H1 (cell line): ENCODE data around the gene DPP10. TPM values are rescaled to one million over a fixed set of nuclear protein-coding genes. Genes with fewer than 3 reads are reported as not detected.

ENCODE experiments used
- CTCF ChIA-PET: fragments of 300-600 bp; sonication (Branson Sonifier 250); formaldehyde crosslinking; loops from one replicate; lab custom pipeline; 2021; ENCODE audit not compliant: partially characterized antibody; lab: Charles Lee
- POLR2A ChIA-PET: fragments of 300-600 bp; sonication (Branson Sonifier 250); formaldehyde crosslinking; loops from one replicate; lab custom pipeline; 2021; ENCODE audit warnings: inconsistent platforms; ENCODE audit not compliant: partially characterized antibody; lab: Charles Lee
- DNase-seq, 2 experiments: peaks; one replicate each; pipeline versions ENCODE4 v3.0.0 to v3.0.0-alpha.2; 2010 to 2022; ENCODE audit warnings: low spot score in 2 of 2, low read depth in 1 of 2, mixed read lengths in 1 of 2
- FAIRE-seq: peaks from 2 replicates; lab custom pipeline; 2011; peaks lifted over from hg19 to GRCh38; lab: Jason Lieb, UNC
- H2AFZ ChIP-seq: 2 replicates; pipeline ENCODE4 v1.8.1; 2012; ENCODE audit warnings: low read length, inconsistent platforms
- H2AK5ac ChIP-seq: 2 replicates; pipeline ENCODE4 v1.6.1; 2013; ENCODE audit warnings: low read depth, low read length
- H2BK120ac ChIP-seq: replicated peaks from 2 replicates; pipeline ENCODE3; 2013; ENCODE audit warnings: low read depth, low read length, inconsistent platforms
- H2BK12ac ChIP-seq: 2 replicates; pipeline ENCODE4 v1.6.1; 2013; ENCODE audit warnings: low read depth, low read length
- H2BK15ac ChIP-seq: 2 replicates; pipeline ENCODE4 v1.6.1; 2013; ENCODE audit warnings: low read length
- H2BK20ac ChIP-seq: 2 replicates; pipeline ENCODE4 v1.6.1; 2013; ENCODE audit warnings: low read length
- H2BK5ac ChIP-seq: 2 replicates; pipeline ENCODE4 v1.6.1; 2013; ENCODE audit warnings: low read depth, low read length
- H3K14ac ChIP-seq: 2 replicates; pipeline ENCODE4 v1.6.1; 2013; ENCODE audit warnings: inconsistent platforms; ENCODE audit not compliant: insufficient read length
- H3K18ac ChIP-seq: 2 replicates; pipeline ENCODE4 v1.6.1; 2013; ENCODE audit warnings: low read length; ENCODE audit errors: extremely low read depth
- H3K23ac ChIP-seq: 2 replicates; pipeline ENCODE4 v1.6.1; 2013; ENCODE audit warnings: inconsistent platforms; ENCODE audit not compliant: insufficient read length
- H3K23me2 ChIP-seq: 2 replicates; pipeline ENCODE4 v1.6.1; 2013; ENCODE audit warnings: low read depth, low read length
- H3K27ac ChIP-seq: 2 replicates; pipeline ENCODE4 v1.6.1; 2011; ENCODE audit warnings: low read depth, low read length, inconsistent platforms
- H3K27me3 ChIP-seq, 4 experiments: replicated peaks in 1 of 4; 1 replicate in 1 of 4; 2 replicates in 3 of 4; pipeline versions ENCODE4 v1.6.1 to v1.8.1; 2011 to 2013; ENCODE audit warnings: low read length in 3 of 4, mild to moderate bottlenecking in 3 of 4, inconsistent platforms in 2 of 4, mixed read lengths in 2 of 4, moderate library complexity in 1 of 4; ENCODE audit not compliant: control insufficient read depth in 3 of 4, insufficient read depth in 3 of 4; ENCODE audit errors: extremely low read depth in 1 of 4
- H3K36me3 ChIP-seq, 4 experiments: 2 replicates each; pipeline versions ENCODE4 v1.6.1 to v1.8.1; 2011 to 2013; ENCODE audit warnings: mild to moderate bottlenecking in 4 of 4, low read length in 3 of 4, moderate library complexity in 2 of 4, control low read depth in 1 of 4, inconsistent platforms in 1 of 4; ENCODE audit not compliant: insufficient read depth in 4 of 4, control insufficient read depth in 2 of 4
- H3K4ac ChIP-seq: replicated peaks from 2 replicates; pipeline ENCODE3; 2013; ENCODE audit warnings: low read length, low read depth, mixed read lengths, inconsistent platforms; ENCODE audit not compliant: insufficient read length
- H3K4me1 ChIP-seq, 4 experiments: replicated peaks in 1 of 4; 1 replicate in 1 of 4; 2 replicates in 3 of 4; pipeline versions ENCODE4 v1.6.1 to v1.8.1; 2011 to 2013; ENCODE audit warnings: low read length in 3 of 4, inconsistent platforms in 2 of 4, mixed read lengths in 1 of 4; ENCODE audit not compliant: insufficient read depth in 4 of 4, control insufficient read depth in 3 of 4
- H3K4me2 ChIP-seq, 2 experiments: 2 replicates each; pipeline versions ENCODE4 v1.6.1 to v1.8.1; 2011 to 2013; ENCODE audit warnings: low read depth in 2 of 2, low read length in 2 of 2, control low read depth in 1 of 2, inconsistent platforms in 1 of 2, mild to moderate bottlenecking in 1 of 2; ENCODE audit not compliant: insufficient read depth in 1 of 2
- H3K4me3 ChIP-seq, 4 experiments: fragments of 200-600, 300-600 bp in 1 of 4; sonication (generic), shearing (Covaris generic), sonication (Bioruptor Twin) in 1 of 4; 2 replicates each; pipeline versions ENCODE4 v1.5.1 to v1.8.1; 2011 to 2016; ENCODE audit warnings: low read length in 4 of 4, low read depth in 3 of 4, control low read depth in 2 of 4, inconsistent platforms in 2 of 4, mild to moderate bottlenecking in 2 of 4, mixed read lengths in 1 of 4, moderate library complexity in 1 of 4; ENCODE audit not compliant: insufficient read depth in 2 of 4; ENCODE audit errors: extremely low read depth in 1 of 4
- H3K56ac ChIP-seq: replicated peaks from 2 replicates; pipeline ENCODE3; 2013; ENCODE audit warnings: low read depth, mild to moderate bottlenecking, mixed read lengths, low read length, inconsistent platforms; ENCODE audit not compliant: insufficient read length
- H3K79me1 ChIP-seq: 2 replicates; pipeline ENCODE4 v1.6.1; 2013; ENCODE audit warnings: low read depth, low read length, control low read depth
- H3K79me2 ChIP-seq, 2 experiments: 2 replicates each; pipeline versions ENCODE4 v1.6.1 to v1.8.1; 2012 to 2013; ENCODE audit warnings: low read length in 2 of 2, mild to moderate bottlenecking in 2 of 2, inconsistent platforms in 1 of 2; ENCODE audit not compliant: insufficient read depth in 2 of 2, control insufficient read depth in 1 of 2
- H3K9ac ChIP-seq, 4 experiments: replicated peaks in 1 of 4; 1 replicate in 1 of 4; 2 replicates in 3 of 4; pipeline versions ENCODE4 v1.6.1 to v1.8.1; 2011 to 2013; ENCODE audit warnings: low read depth in 3 of 4, low read length in 3 of 4, control low read depth in 2 of 4, mild to moderate bottlenecking in 2 of 4, moderate library complexity in 2 of 4, inconsistent platforms in 1 of 4; ENCODE audit errors: extremely low read depth in 1 of 4
- H3K9me3 ChIP-seq, 2 experiments: 2 replicates each; pipeline versions ENCODE4 v1.6.1 to v1.8.1; 2012 to 2013; ENCODE audit warnings: mild to moderate bottlenecking in 2 of 2, moderate library complexity in 2 of 2, control low read depth in 1 of 2, inconsistent platforms in 1 of 2, low read depth in 1 of 2, low read length in 1 of 2, mixed read lengths in 1 of 2; ENCODE audit not compliant: insufficient read depth in 2 of 2
- H4K20me1 ChIP-seq, 2 experiments: replicated peaks in 1 of 2; 2 replicates each; pipeline versions ENCODE3 to v1.8.1; 2011 to 2013; ENCODE audit warnings: inconsistent platforms in 2 of 2, low read length in 2 of 2, mild to moderate bottlenecking in 1 of 2; ENCODE audit not compliant: insufficient read depth in 2 of 2, control insufficient read depth in 1 of 2
- H4K5ac ChIP-seq: 2 replicates; pipeline ENCODE4 v1.6.1; 2013; ENCODE audit warnings: low read length, low read depth, mixed read lengths, inconsistent platforms; ENCODE audit not compliant: insufficient read length
- H4K8ac ChIP-seq: 2 replicates; pipeline ENCODE4 v1.8.0; 2013; ENCODE audit warnings: mild to moderate bottlenecking, moderate library complexity, low read length, inconsistent platforms; ENCODE audit not compliant: insufficient read depth; ENCODE audit errors: extremely low read depth
- H4K91ac ChIP-seq: replicated peaks from 2 replicates; pipeline ENCODE3; 2013; ENCODE audit warnings: low read length, mixed read lengths, inconsistent platforms; ENCODE audit not compliant: insufficient read length
- CREB1 ChIP-seq: IDR thresholded peaks from 2 replicates; pipeline ENCODE4 v1.6.1; 2012; ENCODE audit warnings: inconsistent platforms
- WGBS, 2 experiments: shearing (Covaris generic) in 1 of 2; methylation state at CpG; one replicate each; pipeline versions ENCODE4 v1.1.6 to v1.1.7; 2013 to 2015; ENCODE audit warnings: low lambda C conversion rate in 2 of 2, mixed read lengths in 2 of 2, inconsistent platforms in 1 of 2, low coverage in 1 of 2, missing lambda C conversion rate in 1 of 2; ENCODE audit not compliant: insufficient replicate concordance in 2 of 2, insufficient coverage in 1 of 2, insufficient read length in 1 of 2; ENCODE audit errors: extremely low coverage in 1 of 2, missing lambda C conversion rate in 1 of 2; 5-methylcytosine and 5-hydroxymethylcytosine counted together
- polyA plus RNA-seq, 7 experiments: library from polyadenylated mRNA; depleted of rRNA in 3 of 7; stranded (reverse) in 5 of 7; unstranded in 2 of 7; fragments of >200 nt in 5 of 7; fragments of 200-250 nt in 2 of 7; gene quantifications; 1 replicate in 5 of 7; 2 replicates in 1 of 7; 4 replicates in 1 of 7; pipeline versions ENCODE4 v1.2.1 to v1.2.3, GENCODE V29; 2011 to 2013; ENCODE audit warnings: missing spikeins in 2 of 7, mixed read lengths in 2 of 7
- total RNA-seq: library from RNA; stranded (reverse); fragmentation: NEBNext Ultra II Directional; extraction: Animal tissue kit (Norgen Biotek cat#: 25700); gene quantifications from 2 replicates; pipeline ENCODE4 v1.2.1, GENCODE V29; 2021

Gene DPP10
- total and polyA plus RNA-seq, 2 of the 8 experiments (the other 6 are each of a cell fraction or from before 2014, with no cell fraction given): 3.3 to 7.2 TPM

DNA sequence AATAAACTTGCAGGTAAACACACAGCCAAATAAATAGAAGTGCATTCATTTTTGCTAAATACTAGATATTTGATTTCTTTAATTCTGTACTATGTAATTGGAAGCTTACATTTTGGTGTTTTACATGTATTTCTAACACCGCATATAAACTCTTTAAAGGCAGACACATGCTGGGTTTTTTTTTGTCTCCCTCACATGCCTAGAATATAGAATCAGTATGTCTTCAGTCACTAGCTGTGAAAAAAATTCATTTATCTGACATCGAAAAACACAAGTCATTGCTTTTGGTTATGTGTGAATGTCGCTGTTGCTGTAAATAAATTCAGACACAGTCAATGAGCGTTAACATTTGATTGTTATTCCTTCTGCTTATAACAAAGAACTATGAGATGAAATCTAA lies 1101.0 kb downstream of the DPP10 start:
- H3K79me1 ChIP-seq: no peaks in the 10 kb centered on the region
- H2AFZ ChIP-seq: no peak overlapping the region
- no peak overlapping the region for H3K9ac ChIP-seq
- H2BK20ac ChIP-seq: no peak overlapping the region
- no peaks in the 10 kb centered on the region for H3K79me2 ChIP-seq
- H3K56ac ChIP-seq: no peak overlapping the region
- H3K27ac ChIP-seq: no peak overlapping the region
- H3K4ac ChIP-seq: no peak overlapping the region
- no peak overlapping the region for H3K4me2 ChIP-seq
- H2BK5ac ChIP-seq: no peak overlapping the region
- POLR2A ChIA-PET: no interaction called here
- no peak for FAIRE-seq
- H4K8ac ChIP-seq: no peak overlapping the region
- H3K4me3 ChIP-seq: no peak overlapping the region
- H2BK120ac ChIP-seq: no peak overlapping the region
- H3K9me3 ChIP-seq: no peaks in the 10 kb centered on the region
- no peak overlapping the region for H3K18ac ChIP-seq
- 77% methylated on average over 4 of the region's 4 CpGs; no CpG with 5 or more reads in 1 of the 2 experiments for WGBS, 2 experiments
- H3K4me1 ChIP-seq: peaks cover 0 to 7% (median 3%) of the 10 kb centered on the region in 4 experiments; a peak in 4 of 7 replicates
- no peak for TF ChIP-seq CREB1
- CTCF ChIA-PET: interaction anchor here (0.7 kb wide), 1 partner anchor 21 kb away, joined by 3 read pairs; no protein-coding TSS in a partner anchor
- no peak overlapping the region for H3K23ac ChIP-seq
- no peak for DNase-seq
- H3K14ac ChIP-seq: no peak overlapping the region
- peaks cover 0 to 2% of the 10 kb centered on the region in 2 experiments for H4K20me1 ChIP-seq
- H2AK5ac ChIP-seq: no peak overlapping the region
- H3K36me3 ChIP-seq: no peaks in the 10 kb centered on the region
- H2BK12ac ChIP-seq: no peak overlapping the region
- H2BK15ac ChIP-seq: no peak overlapping the region
- H4K5ac ChIP-seq: no peak overlapping the region
- no peaks in the 10 kb centered on the region for H3K23me2 ChIP-seq
- no peak overlapping the region for H4K91ac ChIP-seq
- H3K27me3 ChIP-seq: no peaks in the 10 kb centered on the region
